Adrenal gland (tissue), 5 donors: ENCODE data around the gene MAPKAP1.

Source experiments
- CTCF ChIP-seq, 6 experiments: fragments of 450-650 bp in 4 of 6; fragments of 200-600 bp in 2 of 6; sonication (generic) in 1 of 6; IDR thresholded peaks; 1 replicate in 5 of 6; 2 replicates in 1 of 6; pipeline versions ENCODE4 v1.5.1 to v1.8.0; 2016 to 2021; ENCODE audit warnings: antibody characterized with exemption in 6 of 6, mild to moderate bottlenecking in 2 of 6, moderate library complexity in 1 of 6
- POLR2A ChIP-seq, 2 donors: fragments of 450-650 bp; IDR thresholded peaks; one replicate each; pipeline ENCODE4 v1.6.1; 2017; ENCODE audit warnings: antibody characterized with exemption in 2 of 2, mild to moderate bottlenecking in 2 of 2, moderate library complexity in 1 of 2
- donor health status: DM: no; HTN: no; CAD: no.

DNA sequence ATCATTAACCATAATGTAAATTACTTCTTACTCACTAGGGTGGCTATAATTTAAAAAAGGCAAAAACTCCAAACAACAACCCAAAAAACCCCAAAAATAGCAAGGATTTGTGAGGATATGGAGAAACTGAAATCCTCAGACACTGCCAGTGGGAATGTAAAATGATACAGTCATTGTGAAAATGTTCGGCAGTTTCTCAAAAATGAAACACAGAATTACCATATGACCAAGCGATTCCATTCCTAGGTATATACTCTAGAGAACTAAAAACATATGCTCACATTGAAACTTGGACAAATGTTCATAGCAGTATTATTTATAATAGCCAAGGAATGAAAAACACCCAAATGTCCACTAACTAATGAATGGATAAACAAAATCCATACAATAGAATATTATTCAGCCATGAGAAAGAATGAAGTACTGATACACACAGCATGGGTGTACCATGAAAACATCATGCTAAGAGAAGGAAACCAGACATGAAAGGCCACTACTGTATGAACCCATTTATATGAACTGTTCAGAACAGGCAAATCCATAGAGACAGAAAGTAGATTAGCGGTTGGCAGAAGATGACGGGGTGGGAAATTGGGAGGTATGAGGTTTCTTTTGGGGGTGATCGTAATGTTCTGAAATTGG is 119.1 kb downstream of the MAPKAP1 start:
- TF ChIP-seq POLR2A (IDR thresholded peaks at IDR 0.05) (no peak), CTCF (IDR thresholded peaks at IDR 0.05) (no peak)
